GM12878 (cell line): ENCODE results near the gene TXNIP.

Experiments
- CHD2 ChIP-seq: IDR thresholded peaks from 2 replicates; pipeline ENCODE4 v1.6.1; 2011; ENCODE audit warnings: low read depth, low read length, improper control_type of control experiment, borderline replicate concordance
- POLR2A ChIP-seq: IDR thresholded peaks from 2 replicates; pipeline ENCODE4 v1.6.1; 2011; ENCODE audit warnings: low read depth, mild to moderate bottlenecking, low read length
- RCOR1 ChIP-seq: conservative IDR thresholded peaks from 2 replicates; pipeline ENCODE4 v1.6.1; 2012; ENCODE audit warnings: low read depth, low read length, improper control_type of control experiment
- TF ChIP-seq, protein P1 (sequence below), 3 experiments: IDR thresholded peaks in 2 of 3; conservative IDR thresholded peaks in 1 of 3; 2 replicates each; pipeline ENCODE4 v1.5.1; 2011; ENCODE audit warnings: low read depth in 3 of 3, low read length in 3 of 3, mild to moderate bottlenecking in 3 of 3, control low read depth in 2 of 3, moderate library complexity in 2 of 3, inconsistent platforms in 1 of 3, mixed read lengths in 1 of 3; ENCODE audit not compliant: control insufficient read depth in 2 of 3, insufficient read depth in 1 of 3; ENCODE audit errors: extremely low read depth in 1 of 3
- TF ChIP-seq, protein P2 (sequence below): fragments of 450-650 bp; IDR thresholded peaks from 2 replicates; pipeline ENCODE4 v1.6.1; 2014; ENCODE audit warnings: mild to moderate bottlenecking
- TF ChIP-seq, protein P3 (sequence below): IDR thresholded peaks from 2 replicates; pipeline ENCODE4 v1.6.1; 2011; ENCODE audit warnings: low read depth, mild to moderate bottlenecking, low read length, moderate library complexity, borderline replicate concordance; ENCODE audit errors: extremely low read depth

DNA sequence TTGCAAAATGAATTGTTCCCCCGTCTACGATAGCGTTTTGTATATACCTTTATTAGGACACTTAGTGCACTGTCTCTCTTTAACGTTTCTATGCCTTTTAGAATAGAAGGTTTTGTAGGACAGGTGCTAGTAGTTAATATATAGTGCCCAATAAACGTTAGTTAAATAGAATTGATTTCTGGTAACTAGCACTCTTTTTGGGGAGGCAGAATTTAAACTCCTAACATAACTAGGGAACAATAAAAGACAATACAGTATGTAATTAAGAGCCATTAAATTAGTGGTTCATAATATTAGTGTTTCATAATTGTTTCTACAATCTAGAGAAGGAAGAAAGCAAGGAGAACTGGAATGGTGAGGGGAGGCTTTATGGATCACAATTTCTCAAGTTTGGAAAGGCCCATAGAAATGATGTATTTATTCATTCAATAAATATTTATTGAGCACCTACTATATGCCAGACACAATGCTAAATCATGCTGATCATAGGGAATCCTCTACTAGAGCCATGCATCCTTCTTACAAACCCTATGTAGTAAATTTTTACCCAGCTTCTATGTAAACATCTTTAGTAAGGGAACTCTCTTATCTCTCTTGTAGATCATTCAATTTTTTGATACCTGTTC, 31.1 kb downstream of the TXNIP start:
- TF ChIP-seq, protein P1, sequence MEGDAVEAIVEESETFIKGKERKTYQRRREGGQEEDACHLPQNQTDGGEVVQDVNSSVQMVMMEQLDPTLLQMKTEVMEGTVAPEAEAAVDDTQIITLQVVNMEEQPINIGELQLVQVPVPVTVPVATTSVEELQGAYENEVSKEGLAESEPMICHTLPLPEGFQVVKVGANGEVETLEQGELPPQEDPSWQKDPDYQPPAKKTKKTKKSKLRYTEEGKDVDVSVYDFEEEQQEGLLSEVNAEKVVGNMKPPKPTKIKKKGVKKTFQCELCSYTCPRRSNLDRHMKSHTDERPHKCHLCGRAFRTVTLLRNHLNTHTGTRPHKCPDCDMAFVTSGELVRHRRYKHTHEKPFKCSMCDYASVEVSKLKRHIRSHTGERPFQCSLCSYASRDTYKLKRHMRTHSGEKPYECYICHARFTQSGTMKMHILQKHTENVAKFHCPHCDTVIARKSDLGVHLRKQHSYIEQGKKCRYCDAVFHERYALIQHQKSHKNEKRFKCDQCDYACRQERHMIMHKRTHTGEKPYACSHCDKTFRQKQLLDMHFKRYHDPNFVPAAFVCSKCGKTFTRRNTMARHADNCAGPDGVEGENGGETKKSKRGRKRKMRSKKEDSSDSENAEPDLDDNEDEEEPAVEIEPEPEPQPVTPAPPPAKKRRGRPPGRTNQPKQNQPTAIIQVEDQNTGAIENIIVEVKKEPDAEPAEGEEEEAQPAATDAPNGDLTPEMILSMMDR (IDR thresholded peaks at IDR 0.05 in 2 of 3, conservative IDR thresholded peaks at IDR 0.05 in 1 of 3; ENCODE audit: control insufficient read depth in 2 of 3, extremely low read depth in 1 of 3, insufficient read depth in 1 of 3, low read depth in 3 of 3, low read length in 3 of 3) = no peak
- TF ChIP-seq, protein P2, sequence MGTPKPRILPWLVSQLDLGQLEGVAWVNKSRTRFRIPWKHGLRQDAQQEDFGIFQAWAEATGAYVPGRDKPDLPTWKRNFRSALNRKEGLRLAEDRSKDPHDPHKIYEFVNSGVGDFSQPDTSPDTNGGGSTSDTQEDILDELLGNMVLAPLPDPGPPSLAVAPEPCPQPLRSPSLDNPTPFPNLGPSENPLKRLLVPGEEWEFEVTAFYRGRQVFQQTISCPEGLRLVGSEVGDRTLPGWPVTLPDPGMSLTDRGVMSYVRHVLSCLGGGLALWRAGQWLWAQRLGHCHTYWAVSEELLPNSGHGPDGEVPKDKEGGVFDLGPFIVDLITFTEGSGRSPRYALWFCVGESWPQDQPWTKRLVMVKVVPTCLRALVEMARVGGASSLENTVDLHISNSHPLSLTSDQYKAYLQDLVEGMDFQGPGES = no peak
- TF ChIP-seq POLR2A (no peak), RCOR1 (no peak), CHD2 (no peak)
- TF ChIP-seq, protein P3, sequence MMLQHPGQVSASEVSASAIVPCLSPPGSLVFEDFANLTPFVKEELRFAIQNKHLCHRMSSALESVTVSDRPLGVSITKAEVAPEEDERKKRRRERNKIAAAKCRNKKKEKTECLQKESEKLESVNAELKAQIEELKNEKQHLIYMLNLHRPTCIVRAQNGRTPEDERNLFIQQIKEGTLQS = no peak
